Measurements from ENCODE around the gene PTPN14. TPM values are rescaled to one million over a fixed set of nuclear protein-coding genes. Genes with fewer than 3 reads are reported as not detected.

The PTPN14 gene
- total RNA-seq, 1 experiment from 2014 or later: 76.4 TPM

DNA sequence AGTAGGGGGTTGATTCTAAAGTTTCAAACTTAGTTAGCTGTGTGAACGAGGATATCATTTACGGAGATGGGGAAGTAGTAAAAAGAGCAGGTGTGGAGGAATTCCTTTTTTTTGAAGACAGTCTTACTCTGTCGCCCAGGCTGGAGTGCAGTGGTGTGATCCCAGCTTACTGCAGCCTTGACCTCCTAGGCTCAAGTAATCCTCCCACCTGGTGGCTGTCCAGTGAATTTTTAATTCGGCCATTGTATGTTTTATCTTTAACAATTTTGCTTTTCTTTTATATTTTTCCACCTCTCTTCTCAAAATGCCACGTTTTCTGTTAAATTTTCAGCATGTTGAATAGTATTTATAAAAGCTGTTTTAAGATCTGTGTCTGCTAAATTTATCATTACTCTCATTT is 39.3 kb upstream of the PTPN14 start:
- Histone ChIP-seq H2BK12ac (ENCODE audit: insufficient read length, low read depth, low read length) (no peak overlapping the region), H2BK120ac (ENCODE audit: low read depth, low read length, poor library complexity, severe bottlenecking) (no peak overlapping the region), H2AK5ac (ENCODE audit: insufficient read length, low read length) (no peak overlapping the region)

More for the DNA sequence above, 39.3 kb upstream of the PTPN14 start:
- H3K27me3 Mint-ChIP-seq (ENCODE audit: low read depth): no peaks in the 10 kb centered on the region
- Histone ChIP-seq H3K4me2 (ENCODE audit: insufficient read depth, insufficient read length, low read length) (no peak overlapping the region), H3K9me3 (ENCODE audit: control insufficient read depth, low read depth, low read length) (no peaks in the 10 kb centered on the region), H4K8ac (replicated peaks; ENCODE audit: insufficient read length, low read depth, low read length) (no peak overlapping the region), H3K4me1 (ENCODE audit: insufficient read depth, low read length) (no peaks in the 10 kb centered on the region), H4K20me1 (ENCODE audit: control insufficient read depth, insufficient read depth, insufficient read length) (no peaks in the 10 kb centered on the region), H3K18ac (ENCODE audit: insufficient read length, low read depth, low read length) (no peak overlapping the region), H3K56ac (ENCODE audit: insufficient read length, low read depth, low read length) (no peak overlapping the region), H3K14ac (ENCODE audit: insufficient read depth, low read length) (no peak overlapping the region), H3K27me3 (ENCODE audit: insufficient read depth, low read length) (no peaks in the 10 kb centered on the region), H3K23ac (ENCODE audit: insufficient read length, low read depth, low read length) (no peak overlapping the region), H3K23me2 (ENCODE audit: insufficient read length, low read depth, low read length, poor library complexity, severe bottlenecking) (no peaks in the 10 kb centered on the region), H2BK5ac (ENCODE audit: insufficient read length, low read length) (no peak overlapping the region), H3K4ac (ENCODE audit: low read depth, low read length) (no peak overlapping the region), H4K5ac (ENCODE audit: insufficient read length, low read depth, low read length) (no peak overlapping the region), H2BK15ac (ENCODE audit: low read depth, low read length) (no peak overlapping the region), H3K27ac (ENCODE audit: insufficient read length, low read depth, low read length) (no peak overlapping the region), H4K91ac (ENCODE audit: insufficient read length, low read depth, low read length) (no peak overlapping the region), H2BK20ac (ENCODE audit: low read depth, low read length, poor library complexity, severe bottlenecking) (no peak overlapping the region), H3K79me2 (ENCODE audit: insufficient read depth, low read length) (no peaks in the 10 kb centered on the region), H3K79me1 (ENCODE audit: insufficient read depth, low read depth, low read length, poor library complexity, severe bottlenecking) (no peaks in the 10 kb centered on the region), H2AFZ (ENCODE audit: low read length) (no peak overlapping the region), H3K9ac (ENCODE audit: extremely low read depth, insufficient read length, low read length) (no peak overlapping the region), H3T11ph (ENCODE audit: low read length) (no peak overlapping the region)
- WGBS (ENCODE audit: extremely low coverage, insufficient read length, low lambda C conversion rate): no CpG with 5 or more reads among the region's 5 CpGs
- no peaks in the 10 kb centered on the region for H3K9me3 Mint-ChIP-seq
- H3K4me1 Mint-ChIP-seq: no peaks in the 10 kb centered on the region
- no peak for DNase-seq
- no peaks in the 10 kb centered on the region for H3K36me3 Mint-ChIP-seq (ENCODE audit: insufficient read depth in 1 of 3, low read depth in 3 of 3)
- no peak overlapping the region for H3K4me3 Mint-ChIP-seq
- no peak overlapping the region for H3K27ac Mint-ChIP-seq
- TF ChIP-seq, protein P1, sequence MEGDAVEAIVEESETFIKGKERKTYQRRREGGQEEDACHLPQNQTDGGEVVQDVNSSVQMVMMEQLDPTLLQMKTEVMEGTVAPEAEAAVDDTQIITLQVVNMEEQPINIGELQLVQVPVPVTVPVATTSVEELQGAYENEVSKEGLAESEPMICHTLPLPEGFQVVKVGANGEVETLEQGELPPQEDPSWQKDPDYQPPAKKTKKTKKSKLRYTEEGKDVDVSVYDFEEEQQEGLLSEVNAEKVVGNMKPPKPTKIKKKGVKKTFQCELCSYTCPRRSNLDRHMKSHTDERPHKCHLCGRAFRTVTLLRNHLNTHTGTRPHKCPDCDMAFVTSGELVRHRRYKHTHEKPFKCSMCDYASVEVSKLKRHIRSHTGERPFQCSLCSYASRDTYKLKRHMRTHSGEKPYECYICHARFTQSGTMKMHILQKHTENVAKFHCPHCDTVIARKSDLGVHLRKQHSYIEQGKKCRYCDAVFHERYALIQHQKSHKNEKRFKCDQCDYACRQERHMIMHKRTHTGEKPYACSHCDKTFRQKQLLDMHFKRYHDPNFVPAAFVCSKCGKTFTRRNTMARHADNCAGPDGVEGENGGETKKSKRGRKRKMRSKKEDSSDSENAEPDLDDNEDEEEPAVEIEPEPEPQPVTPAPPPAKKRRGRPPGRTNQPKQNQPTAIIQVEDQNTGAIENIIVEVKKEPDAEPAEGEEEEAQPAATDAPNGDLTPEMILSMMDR (conservative IDR thresholded peaks at IDR 0.05): peak; percentile 44; the same call in 2 of the 3 replicates
